ENCODE measurements around the gene TMEM106B. TPM values are rescaled to one million over a fixed set of nuclear protein-coding genes. Genes with fewer than 3 reads are reported as not detected.

The TMEM106B gene
- total and polyA plus RNA-seq, 2 experiments from 2014 or later: 20.1 to 42.8 TPM

DNA sequence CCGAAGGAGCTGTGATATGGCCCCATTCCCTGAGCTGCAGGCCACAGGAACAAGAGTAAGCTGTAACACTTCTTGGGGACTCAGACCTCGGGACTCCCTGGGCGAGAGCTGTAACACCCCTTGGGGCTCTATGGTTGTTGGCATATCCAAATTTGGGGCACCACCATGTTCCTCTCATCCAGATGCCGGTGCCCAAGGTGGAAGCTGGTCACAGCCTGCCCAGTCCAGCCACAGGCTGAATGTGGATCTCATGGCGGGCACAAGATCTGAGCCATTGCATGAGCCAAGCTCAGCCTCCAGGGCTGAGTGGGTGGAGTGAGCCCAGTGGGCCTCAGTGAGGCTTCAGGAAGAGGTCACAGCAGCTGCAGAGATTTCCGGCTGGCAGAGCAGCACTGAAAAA, 78.9 kb downstream of the TMEM106B start:
- Mint-ChIP-seq H3K4me1 (no peaks in the 10 kb centered on the region), H3K9me3 (peaks cover 40% of the 10 kb centered on the region), H3K4me3 (no peak overlapping the region), H3K27me3 (ENCODE audit: insufficient read depth, low read depth, poor library complexity) (no peaks in the 10 kb centered on the region), H3K27ac (no peak overlapping the region), H3K36me3 (ENCODE audit: low read depth) (peaks cover 32% of the 10 kb centered on the region; the same call in 2 of the 3 replicates)
- Histone ChIP-seq H2AFZ (no peak overlapping the region), H3K79me2 (replicated peaks; ENCODE audit: insufficient read depth) (no peaks in the 10 kb centered on the region), H3F3A (replicated peaks; ENCODE audit: low read depth) (no peaks in the 10 kb centered on the region), H3K27me3 (ENCODE audit: insufficient read depth) (no peaks in the 10 kb centered on the region), H3K36me3 (ENCODE audit: insufficient read depth) (peaks cover 14% of the 10 kb centered on the region), H3K9me2 (ENCODE audit: insufficient read depth) (no peaks in the 10 kb centered on the region; the same call in 1 of the 2 replicates), H3K4me1 (ENCODE audit: insufficient read depth) (no peaks in the 10 kb centered on the region), H3K27ac (ENCODE audit: low read depth) (no peak overlapping the region), H4K20me1 (replicated peaks; ENCODE audit: insufficient read depth) (no peaks in the 10 kb centered on the region), H3K4me2 (no peak overlapping the region), H3K4me3 (no peak overlapping the region)
- DNase-seq (ENCODE audit: low spot score) (no peak), ATAC-seq (no peak)
- TF ChIP-seq POLR2AphosphoS5 (IDR thresholded peaks at IDR 0.05; ENCODE audit: low read depth): no peak
- TF ChIP-seq, protein P1, sequence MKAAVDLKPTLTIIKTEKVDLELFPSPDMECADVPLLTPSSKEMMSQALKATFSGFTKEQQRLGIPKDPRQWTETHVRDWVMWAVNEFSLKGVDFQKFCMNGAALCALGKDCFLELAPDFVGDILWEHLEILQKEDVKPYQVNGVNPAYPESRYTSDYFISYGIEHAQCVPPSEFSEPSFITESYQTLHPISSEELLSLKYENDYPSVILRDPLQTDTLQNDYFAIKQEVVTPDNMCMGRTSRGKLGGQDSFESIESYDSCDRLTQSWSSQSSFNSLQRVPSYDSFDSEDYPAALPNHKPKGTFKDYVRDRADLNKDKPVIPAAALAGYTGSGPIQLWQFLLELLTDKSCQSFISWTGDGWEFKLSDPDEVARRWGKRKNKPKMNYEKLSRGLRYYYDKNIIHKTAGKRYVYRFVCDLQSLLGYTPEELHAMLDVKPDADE (IDR thresholded peaks at IDR 0.05): no peak
- TF ChIP-seq NANOG (IDR thresholded peaks at IDR 0.05; ENCODE audit: borderline replicate concordance): no peak
- TF ChIP-seq ZNF331 (CRISPR knock-in tag; IDR thresholded peaks at IDR 0.05; ENCODE audit: low read depth): no peak
- no peak for TF ChIP-seq ZNF114 (CRISPR knock-in tag; IDR thresholded peaks at IDR 0.05)
- no peak for TF ChIP-seq EZH2phosphoT487 (IDR thresholded peaks at IDR 0.05; ENCODE audit: unreplicated experiment)
- TF ChIP-seq STAT1 (IDR thresholded peaks at IDR 0.05; ENCODE audit: unreplicated experiment): no peak
- no peak for TF ChIP-seq JUNB (IDR thresholded peaks at IDR 0.05; ENCODE audit: unreplicated experiment)
- no peak for TF ChIP-seq EZH2 (IDR thresholded peaks at IDR 0.05; ENCODE audit: low read depth, unreplicated experiment)
- TF ChIP-seq, protein P2, sequence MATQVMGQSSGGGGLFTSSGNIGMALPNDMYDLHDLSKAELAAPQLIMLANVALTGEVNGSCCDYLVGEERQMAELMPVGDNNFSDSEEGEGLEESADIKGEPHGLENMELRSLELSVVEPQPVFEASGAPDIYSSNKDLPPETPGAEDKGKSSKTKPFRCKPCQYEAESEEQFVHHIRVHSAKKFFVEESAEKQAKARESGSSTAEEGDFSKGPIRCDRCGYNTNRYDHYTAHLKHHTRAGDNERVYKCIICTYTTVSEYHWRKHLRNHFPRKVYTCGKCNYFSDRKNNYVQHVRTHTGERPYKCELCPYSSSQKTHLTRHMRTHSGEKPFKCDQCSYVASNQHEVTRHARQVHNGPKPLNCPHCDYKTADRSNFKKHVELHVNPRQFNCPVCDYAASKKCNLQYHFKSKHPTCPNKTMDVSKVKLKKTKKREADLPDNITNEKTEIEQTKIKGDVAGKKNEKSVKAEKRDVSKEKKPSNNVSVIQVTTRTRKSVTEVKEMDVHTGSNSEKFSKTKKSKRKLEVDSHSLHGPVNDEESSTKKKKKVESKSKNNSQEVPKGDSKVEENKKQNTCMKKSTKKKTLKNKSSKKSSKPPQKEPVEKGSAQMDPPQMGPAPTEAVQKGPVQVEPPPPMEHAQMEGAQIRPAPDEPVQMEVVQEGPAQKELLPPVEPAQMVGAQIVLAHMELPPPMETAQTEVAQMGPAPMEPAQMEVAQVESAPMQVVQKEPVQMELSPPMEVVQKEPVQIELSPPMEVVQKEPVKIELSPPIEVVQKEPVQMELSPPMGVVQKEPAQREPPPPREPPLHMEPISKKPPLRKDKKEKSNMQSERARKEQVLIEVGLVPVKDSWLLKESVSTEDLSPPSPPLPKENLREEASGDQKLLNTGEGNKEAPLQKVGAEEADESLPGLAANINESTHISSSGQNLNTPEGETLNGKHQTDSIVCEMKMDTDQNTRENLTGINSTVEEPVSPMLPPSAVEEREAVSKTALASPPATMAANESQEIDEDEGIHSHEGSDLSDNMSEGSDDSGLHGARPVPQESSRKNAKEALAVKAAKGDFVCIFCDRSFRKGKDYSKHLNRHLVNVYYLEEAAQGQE (IDR thresholded peaks at IDR 0.05; ENCODE audit: unreplicated experiment): no peak
- TF ChIP-seq, protein P3, sequence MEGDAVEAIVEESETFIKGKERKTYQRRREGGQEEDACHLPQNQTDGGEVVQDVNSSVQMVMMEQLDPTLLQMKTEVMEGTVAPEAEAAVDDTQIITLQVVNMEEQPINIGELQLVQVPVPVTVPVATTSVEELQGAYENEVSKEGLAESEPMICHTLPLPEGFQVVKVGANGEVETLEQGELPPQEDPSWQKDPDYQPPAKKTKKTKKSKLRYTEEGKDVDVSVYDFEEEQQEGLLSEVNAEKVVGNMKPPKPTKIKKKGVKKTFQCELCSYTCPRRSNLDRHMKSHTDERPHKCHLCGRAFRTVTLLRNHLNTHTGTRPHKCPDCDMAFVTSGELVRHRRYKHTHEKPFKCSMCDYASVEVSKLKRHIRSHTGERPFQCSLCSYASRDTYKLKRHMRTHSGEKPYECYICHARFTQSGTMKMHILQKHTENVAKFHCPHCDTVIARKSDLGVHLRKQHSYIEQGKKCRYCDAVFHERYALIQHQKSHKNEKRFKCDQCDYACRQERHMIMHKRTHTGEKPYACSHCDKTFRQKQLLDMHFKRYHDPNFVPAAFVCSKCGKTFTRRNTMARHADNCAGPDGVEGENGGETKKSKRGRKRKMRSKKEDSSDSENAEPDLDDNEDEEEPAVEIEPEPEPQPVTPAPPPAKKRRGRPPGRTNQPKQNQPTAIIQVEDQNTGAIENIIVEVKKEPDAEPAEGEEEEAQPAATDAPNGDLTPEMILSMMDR (conservative IDR thresholded peaks at IDR 0.05; ENCODE audit: low read depth in 2 of 2): no peak
- TF ChIP-seq, protein P4, sequence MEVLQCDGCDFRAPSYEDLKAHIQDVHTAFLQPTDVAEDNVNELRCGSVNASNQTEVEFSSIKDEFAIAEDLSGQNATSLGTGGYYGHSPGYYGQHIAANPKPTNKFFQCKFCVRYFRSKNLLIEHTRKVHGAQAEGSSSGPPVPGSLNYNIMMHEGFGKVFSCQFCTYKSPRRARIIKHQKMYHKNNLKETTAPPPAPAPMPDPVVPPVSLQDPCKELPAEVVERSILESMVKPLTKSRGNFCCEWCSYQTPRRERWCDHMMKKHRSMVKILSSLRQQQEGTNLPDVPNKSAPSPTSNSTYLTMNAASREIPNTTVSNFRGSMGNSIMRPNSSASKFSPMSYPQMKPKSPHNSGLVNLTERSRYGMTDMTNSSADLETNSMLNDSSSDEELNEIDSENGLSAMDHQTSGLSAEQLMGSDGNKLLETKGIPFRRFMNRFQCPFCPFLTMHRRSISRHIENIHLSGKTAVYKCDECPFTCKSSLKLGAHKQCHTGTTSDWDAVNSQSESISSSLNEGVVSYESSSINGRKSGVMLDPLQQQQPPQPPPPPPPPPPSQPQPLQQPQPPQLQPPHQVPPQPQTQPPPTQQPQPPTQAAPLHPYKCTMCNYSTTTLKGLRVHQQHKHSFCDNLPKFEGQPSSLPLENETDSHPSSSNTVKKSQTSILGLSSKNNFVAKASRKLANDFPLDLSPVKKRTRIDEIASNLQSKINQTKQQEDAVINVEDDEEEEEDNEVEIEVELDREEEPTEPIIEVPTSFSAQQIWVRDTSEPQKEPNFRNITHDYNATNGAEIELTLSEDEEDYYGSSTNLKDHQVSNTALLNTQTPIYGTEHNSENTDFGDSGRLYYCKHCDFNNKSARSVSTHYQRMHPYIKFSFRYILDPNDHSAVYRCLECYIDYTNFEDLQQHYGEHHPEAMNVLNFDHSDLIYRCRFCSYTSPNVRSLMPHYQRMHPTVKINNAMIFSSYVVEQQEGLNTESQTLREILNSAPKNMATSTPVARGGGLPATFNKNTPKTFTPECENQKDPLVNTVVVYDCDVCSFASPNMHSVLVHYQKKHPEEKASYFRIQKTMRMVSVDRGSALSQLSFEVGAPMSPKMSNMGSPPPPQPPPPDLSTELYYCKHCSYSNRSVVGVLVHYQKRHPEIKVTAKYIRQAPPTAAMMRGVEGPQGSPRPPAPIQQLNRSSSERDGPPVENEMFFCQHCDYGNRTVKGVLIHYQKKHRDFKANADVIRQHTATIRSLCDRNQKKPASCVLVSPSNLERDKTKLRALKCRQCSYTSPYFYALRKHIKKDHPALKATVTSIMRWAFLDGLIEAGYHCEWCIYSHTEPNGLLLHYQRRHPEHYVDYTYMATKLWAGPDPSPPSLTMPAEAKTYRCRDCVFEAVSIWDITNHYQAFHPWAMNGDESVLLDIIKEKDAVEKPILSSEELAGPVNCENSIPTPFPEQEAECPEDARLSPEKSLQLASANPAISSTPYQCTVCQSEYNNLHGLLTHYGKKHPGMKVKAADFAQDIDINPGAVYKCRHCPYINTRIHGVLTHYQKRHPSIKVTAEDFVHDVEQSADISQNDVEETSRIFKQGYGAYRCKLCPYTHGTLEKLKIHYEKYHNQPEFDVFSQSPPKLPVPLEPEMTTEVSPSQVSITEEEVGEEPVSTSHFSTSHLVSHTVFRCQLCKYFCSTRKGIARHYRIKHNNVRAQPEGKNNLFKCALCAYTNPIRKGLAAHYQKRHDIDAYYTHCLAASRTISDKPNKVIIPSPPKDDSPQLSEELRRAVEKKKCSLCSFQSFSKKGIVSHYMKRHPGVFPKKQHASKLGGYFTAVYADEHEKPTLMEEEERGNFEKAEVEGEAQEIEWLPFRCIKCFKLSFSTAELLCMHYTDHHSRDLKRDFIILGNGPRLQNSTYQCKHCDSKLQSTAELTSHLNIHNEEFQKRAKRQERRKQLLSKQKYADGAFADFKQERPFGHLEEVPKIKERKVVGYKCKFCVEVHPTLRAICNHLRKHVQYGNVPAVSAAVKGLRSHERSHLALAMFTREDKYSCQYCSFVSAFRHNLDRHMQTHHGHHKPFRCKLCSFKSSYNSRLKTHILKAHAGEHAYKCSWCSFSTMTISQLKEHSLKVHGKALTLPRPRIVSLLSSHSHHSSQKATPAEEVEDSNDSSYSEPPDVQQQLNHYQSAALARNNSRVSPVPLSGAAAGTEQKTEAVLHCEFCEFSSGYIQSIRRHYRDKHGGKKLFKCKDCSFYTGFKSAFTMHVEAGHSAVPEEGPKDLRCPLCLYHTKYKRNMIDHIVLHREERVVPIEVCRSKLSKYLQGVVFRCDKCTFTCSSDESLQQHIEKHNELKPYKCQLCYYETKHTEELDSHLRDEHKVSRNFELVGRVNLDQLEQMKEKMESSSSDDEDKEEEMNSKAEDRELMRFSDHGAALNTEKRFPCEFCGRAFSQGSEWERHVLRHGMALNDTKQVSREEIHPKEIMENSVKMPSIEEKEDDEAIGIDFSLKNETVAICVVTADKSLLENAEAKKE (CRISPR knock-in tag; IDR thresholded peaks at IDR 0.05): no peak
- no peak for TF ChIP-seq CREB1 (CRISPR knock-in tag; IDR thresholded peaks at IDR 0.05; ENCODE audit: low read depth)

All from GM23338 (cell line).